Stimulated activated CD4-positive, alpha-beta T cell treated with anti-CD3 and anti-CD28 coated beads, TNF-alpha, amount 100 ng/mL, for 24 hours (primary cell): ENCODE data around the gene CPEB2.

Experiments used
- DNase-seq, 3 experiments: peaks; one replicate each; pipeline ENCODE4 v3.0.0-alpha.2; 2020; ENCODE audit warnings: low read depth in 3 of 3

The CPEB2 gene

DNA sequence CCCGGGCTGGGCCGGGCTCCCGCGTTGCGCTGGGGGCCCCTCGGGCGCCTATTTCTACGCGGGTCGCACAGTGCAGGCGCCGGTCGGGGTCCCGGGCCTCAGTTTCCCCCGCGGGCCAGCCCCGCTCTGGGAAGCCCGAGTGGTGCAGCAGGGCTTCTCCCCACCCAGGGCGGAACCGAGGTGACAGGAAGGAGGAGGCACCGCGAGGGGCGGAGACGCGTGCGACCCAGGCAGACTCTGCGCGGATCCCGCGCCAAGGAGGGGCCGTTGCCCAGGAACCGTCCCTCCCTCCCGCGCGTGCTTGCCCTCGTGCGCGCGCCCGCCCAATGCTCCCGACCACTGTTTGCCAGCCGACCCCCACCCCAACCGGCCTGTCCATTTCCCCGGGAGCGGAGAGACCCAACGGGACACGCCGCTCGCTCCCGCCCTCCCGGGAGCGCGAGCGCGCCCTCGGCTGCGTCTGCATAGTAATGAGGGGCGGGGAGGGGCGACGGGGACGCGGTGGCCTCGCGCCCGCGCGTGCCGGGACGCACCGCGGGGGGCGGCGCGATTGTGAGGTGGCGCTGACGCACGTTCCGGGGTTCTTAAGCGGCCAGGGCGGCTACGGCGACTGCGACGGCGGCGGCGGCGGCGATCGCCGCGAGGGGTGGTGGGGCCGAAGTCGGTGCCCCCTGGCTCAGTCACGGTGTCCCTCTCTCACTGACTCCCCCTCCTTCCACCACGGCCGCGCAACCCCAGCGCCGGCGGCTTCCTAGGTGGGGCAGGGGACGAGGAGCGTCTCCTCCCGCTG lies at the start of gene CPEB2:
Gene CPEB2 (plus strand): TSS at position 613 of the 790 bp plus-strand sequence. CDS start 193 bp downstream, outside the sequence.
- peak; percentile 82 to 90 (median 83) for DNase-seq

DNA sequence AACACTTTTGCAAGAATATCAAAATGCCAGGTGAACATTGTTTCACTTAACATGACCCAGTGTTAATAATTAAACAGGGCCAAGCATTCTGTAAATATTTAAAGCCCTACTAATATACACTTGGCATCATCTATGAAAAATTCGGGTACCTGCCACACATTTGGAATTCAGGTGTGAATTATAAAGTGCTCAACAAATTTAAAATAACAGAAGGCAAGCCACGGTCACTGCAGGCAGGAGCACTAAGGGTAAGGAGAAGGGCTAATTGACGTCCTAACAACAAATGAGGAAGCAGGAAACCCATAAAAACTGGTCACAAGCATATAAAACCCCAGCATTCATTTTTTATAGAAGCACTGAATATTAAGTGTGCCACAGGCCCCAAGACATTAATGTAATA lies 43.8 kb upstream of the CPEB2 start:
- no peak for DNase-seq

DNA sequence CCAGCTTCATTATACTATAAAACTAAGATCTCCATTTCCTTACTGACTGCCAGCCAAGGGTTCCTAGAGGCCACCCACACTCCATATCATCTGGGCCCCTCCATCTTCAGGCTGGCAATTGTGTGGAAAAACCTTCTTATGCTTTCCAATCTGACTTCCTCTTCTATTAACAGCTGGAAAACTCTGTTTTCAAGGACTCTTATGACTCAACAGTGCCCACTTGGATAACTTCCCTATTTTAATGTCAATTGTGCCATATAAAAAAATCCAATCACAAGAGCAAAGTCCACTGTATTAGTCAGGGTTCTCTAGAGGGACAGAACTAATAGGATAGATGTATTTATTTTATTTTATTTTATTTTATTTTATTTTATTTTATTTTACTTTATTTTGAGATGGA lies 41.0 kb upstream of the CPEB2 start:
- no peak for DNase-seq

DNA sequence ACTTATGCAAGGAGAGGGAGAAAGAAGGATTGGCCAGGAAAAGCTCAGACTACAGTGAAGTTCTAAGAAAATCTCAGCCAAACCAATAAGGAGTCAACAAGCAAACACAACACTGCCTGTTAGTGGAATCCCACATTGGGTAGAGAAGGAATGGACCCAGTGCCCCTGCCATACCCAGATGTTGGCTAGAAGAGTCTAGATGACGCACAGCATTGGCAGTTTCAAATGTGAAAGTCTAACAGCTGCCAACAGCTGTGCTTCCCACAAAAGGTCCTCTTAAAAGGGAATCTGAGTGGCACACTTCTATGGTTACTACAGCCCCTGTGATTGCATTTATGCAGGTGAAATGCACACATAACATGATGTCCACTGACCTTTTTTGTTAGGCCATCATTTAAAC lies 37.2 kb upstream of the CPEB2 start:
- DNase-seq: no peak

DNA sequence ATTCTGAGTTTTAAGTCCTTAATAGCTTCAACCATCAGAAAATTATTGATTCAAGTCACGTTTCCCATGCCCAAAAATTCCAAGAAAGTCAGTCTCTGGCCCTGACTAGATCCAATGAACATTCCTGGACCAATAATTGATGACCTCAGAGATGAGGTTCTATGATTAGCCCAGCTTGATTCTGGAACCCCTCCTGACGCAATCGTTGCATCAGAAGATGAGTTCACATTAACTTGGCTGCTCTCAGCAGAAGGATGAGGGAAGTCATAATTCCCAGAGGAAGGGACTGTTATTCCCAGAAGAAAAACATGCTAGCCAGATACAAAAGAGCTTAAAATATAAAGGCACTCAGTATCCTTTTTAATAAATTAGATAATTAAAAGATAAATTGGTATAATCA lies 34.3 kb upstream of the CPEB2 start:
- no peak for DNase-seq

DNA sequence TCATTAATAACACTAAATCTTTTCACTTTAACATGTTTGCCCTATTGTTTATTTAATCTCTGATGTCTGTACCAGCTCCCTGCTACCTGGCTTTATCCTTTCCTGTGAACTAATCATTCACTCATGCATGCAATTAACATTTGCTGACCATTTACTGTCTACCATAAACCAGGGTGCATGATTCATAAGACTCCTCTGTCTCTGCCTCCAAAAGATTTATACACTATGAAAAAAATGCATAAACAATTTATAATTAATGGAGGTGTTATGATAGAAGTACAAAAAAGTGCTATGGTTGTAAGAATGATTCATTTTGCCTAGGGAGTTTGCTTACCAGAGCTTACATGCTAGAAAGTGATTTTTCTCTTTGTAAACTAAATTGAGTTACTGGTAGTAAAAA lies 24.5 kb upstream of the CPEB2 start:
- DNase-seq: no peak

DNA sequence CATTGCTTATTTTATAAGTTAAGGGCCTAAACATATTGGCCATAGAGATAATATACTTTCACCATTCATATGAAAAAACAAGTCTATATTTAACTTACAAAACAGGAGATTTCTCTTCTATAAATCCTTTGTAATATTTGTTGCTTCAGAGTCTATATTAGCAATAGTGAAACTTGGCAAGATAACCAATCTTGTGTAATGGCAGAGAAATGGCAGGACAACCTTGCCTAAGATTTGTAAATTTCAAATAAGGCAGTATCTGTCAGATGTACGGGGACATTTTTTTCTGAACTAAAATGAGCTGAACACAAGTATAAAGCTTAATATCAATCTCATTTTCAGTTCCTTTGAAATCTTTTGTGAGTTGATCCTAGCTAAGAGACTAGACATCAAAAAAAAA lies 17.8 kb upstream of the CPEB2 start:
- no peak for DNase-seq

DNA sequence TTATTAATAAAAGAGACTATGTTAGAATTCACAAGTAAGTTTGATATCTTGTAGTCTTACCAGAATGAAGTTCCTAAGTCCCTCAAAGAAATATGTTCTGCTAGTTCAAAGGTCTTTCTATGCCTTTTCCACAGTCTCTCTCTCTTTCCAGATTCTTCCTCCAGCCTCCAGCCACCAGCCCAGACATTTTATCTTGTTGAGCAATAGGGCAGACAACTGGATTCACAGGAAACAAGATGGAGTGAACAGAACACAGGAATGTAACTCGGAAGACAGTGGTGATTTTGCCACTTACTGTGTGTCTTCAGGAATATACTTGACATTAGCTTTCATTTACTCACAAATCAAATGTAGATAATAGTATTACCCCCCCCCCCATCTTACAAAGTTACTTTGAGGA lies 17.1 kb upstream of the CPEB2 start:
- DNase-seq: no peak

DNA sequence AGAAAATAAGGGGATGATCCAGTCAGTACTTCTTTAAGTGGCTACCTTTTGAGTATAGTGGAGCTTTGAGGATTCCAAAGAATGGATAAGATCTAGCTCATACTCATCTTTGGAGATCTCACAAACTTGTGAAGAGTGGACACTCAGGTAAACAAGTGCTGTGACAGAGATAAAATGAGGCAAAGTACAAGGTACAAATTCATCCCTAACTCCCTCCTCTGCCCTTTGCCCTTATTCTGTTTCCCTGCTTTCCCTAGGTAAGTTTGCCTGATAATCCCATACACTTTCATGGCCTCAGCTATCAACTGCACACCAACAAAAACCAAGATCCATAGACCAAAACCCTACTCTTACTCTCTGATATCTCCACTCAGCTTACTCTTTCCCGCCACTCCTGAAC lies 16.4 kb upstream of the CPEB2 start:
- DNase-seq: no peak

DNA sequence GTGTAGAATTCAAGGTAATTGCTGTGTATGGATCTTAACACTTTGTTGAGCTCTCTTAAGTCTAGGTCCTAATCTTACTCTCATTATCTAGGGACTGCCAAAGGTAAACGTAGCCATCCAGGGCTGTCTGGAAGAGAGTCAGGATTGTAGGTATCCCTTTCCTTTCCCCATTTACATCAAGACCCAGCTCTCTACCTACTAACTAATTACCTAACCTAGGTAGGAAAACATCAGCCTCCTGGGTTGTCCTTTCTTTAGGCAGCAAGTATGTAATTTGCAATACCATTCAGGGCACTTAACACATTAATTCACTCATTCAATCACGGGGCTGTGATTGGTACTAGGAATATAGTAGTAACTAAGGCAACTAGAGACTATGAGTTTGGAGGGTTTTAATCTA lies 15.2 kb upstream of the CPEB2 start:
- DNase-seq: no peak

DNA sequence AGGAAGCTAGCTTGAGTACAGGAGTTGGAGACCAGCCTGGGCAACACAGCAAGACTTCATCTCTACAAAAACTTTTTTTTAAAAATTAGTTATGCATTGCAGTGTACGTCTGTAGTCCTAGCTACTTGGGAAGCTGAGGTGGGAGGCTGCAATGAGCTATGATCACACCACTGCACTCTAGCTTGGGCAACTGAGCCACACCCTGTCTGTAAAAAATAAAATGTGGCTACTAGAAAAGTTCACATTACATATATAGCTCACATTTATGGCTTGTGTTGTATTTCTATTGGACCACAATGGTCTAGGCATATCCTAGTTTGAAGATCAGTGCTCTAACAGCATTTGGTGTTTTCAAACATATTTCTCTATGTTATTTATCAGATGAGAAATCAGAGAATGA lies 11.8 kb upstream of the CPEB2 start:
- DNase-seq: no peak

DNA sequence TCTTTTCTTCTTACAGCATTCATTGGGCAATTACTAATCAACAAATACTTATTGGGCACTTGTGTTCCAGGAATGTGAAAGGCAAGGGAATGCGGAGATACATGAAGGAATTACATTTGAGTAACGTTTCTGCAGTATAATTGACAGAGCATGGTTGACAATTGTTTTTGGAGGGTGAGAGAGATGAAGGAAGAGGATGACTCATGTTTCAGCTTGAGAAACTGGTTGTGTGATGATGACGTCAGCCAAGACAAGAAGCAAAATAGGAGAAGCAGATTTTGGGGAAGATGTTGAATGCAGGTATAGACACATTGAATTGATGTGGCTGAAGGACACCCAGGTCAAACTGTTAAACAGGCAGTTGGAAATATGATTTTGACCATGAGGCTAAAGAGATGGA lies 8.0 kb upstream of the CPEB2 start:
- DNase-seq: no peak

DNA sequence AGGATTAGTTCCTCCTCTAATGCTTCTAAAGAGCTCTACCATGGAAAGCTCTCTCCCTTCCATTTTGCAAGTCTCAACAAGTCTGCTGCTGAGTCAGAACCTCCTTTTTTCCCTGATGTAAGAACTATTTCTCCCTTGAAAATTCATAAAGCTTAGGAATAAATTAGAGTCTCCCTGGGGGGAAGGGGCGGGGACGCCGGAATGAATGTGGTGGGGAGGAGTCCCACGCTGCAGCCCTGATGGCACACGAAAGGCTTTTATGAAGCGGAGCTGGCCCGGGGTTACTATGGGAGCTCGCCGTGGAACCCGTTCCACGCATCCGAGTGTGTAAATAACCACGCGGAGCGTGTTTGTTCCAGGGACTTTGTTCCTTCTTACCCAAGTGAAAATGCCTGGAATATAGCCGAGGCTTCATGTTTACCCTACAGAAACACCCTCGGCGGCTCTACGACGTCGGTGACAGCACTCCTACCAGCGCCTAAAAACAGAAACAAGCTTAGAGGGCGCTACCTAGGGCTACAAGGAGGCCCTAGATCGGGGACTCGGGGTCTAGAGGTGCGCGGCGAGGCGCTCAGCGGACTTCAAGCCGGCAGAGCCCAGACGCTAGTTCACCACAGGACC lies 923 bp upstream of the CPEB2 start:
- DNase-seq: peak; percentile 14 to 38 (median 27)

DNA sequence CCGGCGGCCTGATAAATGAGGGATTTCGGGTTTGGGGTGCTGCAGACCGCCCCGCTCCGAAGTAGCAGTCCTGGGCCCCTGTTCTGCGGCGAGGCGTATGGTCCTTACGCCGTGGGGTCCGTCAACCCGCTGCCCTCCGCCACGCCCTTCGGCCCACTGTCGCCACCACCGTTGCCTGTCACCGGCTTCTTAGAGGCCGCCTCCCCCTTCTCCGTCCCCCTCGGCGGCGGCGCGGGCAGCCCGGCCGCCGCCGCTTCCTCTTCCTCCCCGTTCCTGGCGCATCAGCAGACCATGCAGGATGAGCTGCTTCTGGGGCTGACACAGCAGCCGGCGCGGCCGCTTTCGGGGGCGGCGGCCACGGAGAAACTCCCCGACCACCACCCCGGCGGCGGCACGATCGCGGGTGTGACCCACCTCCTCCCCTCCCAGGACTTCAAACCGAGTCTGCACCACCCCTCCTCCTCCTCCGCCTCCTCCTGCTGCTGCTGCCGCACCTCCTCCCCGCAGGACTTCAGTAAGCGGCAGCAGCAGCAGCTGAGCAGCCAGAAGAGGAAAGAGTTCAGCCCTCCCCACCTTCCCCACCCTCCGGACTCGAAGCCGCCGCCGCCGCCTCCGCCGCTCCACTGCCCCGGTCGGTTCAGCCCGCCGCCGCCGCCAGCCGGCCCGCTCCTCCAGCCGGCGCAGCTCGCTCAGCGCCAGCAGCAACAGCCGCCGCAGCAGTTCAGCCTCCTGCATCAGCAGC lies 549 bp downstream of the CPEB2 start:
- peak; percentile 42 to 75 (median 46) for DNase-seq

DNA sequence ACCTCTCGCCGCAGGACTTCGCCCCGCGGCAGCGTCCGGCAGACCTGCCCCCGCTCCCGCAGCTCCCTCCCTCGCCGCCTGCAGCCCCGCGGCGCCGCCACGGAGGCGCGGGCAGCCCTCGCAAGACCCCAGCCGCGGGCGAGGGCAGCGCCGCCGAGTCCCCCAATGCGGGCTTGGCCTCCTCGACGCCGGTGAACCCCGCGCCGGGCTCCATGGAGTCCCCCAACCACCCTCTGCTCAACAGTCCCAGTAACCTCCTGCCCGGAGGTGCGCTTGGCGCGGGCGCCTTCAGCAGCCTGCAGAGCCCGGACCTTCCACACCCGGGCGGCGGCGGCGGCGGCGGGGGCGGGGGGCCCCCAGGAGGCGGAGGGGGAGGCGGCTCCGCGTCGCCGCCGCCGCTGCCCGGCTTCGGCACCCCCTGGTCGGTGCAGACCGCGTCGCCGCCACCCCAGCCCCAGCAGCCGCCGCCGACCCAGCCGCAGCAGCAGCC lies 1.2 kb downstream of the CPEB2 start:
- peak; percentile 10 to 54 (median 33) for DNase-seq

DNA sequence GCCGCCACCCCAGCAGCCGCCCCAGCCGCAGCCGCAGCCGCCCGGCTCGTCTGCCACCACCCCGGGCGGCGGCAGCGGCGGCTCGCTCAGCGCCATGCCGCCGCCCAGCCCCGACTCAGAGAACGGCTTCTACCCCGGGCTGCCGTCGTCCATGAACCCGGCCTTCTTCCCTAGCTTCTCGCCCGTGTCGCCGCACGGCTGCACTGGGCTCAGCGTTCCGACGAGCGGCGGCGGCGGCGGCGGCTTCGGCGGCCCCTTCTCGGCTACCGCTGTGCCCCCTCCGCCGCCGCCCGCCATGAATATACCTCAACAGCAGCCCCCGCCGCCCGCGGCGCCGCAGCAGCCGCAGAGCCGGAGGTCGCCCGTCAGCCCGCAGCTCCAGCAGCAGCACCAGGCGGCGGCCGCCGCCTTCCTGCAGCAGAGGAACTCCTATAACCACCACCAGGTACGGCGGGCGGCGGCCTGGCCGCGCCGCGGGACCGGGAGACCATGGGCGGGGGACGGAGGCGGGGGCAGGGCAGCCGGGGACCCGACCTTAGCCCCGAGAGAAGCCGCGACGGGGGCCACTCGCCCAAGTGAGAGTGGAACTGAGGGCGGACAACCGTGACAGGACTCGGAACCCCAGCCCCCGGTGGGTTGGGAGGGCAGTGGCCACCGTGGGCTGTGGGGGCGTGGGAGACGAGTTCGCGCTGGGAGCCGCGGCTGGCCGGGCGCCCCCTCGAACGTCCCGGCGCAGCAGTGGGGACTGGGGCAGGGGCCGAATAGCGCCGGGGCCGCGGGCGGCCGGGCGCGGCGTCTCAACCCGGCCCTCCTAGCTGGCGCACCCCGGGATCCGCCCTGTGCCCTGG lies 1.8 kb downstream of the CPEB2 start:
- peak; percentile 6 to 36 (median 8) for DNase-seq

DNA sequence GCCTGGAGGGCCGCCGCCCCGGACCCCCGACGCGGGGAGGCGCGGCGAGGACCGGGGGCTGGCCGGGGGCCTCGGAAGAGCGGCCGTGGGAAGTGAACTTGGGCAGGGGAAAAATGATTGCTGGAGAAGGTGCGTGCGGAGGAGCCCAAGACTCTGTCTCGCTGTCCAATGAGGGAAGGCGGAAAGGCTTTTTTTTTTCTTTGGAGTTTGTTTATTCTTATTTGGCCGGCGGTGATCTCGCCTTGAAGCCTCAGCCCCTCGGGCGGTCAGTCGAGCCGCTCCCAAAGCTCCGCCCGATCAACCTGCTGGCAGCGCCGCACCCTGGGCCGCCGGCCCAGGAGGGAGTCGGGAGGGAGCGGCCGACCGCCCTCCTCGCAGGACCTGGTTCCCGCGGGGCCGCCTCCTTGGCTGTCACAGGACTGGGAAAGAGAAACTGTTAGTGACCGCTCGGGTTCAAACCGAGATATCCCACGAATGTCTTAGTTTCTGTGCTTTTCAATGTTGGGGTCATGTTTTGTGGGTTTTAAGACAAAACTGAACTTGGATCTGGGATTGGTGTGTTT lies 2.5 kb downstream of the CPEB2 start:
- peak; percentile 0 to 37 (median 10) for DNase-seq

DNA sequence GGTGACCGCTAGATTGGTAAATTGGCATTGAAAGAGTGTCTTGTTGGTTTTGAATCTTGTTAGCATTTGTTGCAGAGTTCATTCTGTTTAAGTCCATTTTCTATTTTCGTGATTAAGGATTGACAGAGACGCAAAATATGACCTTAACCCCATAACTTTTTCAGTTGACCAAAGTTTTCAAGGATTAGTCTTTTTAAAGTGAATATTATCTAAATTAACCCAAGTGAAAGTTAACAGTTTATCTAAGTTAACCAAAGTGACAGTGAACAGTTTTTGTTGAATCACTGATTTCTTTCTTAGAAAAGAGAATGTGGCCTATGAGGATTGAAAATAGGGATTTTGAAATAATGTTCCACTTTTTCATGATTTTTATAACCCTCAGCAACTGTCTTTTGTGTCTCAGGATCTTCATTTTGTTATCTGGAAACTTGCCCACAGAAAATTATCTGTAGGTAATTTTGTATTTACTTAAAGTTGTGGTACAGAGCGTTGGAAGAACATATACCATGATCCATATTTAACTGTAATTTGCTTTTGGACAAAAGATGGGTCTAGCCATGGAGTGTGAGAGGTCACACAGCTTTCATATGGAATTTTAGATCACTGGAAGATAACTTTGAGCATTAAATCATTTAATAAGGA lies 3.3 kb downstream of the CPEB2 start:
- no peak for DNase-seq

DNA sequence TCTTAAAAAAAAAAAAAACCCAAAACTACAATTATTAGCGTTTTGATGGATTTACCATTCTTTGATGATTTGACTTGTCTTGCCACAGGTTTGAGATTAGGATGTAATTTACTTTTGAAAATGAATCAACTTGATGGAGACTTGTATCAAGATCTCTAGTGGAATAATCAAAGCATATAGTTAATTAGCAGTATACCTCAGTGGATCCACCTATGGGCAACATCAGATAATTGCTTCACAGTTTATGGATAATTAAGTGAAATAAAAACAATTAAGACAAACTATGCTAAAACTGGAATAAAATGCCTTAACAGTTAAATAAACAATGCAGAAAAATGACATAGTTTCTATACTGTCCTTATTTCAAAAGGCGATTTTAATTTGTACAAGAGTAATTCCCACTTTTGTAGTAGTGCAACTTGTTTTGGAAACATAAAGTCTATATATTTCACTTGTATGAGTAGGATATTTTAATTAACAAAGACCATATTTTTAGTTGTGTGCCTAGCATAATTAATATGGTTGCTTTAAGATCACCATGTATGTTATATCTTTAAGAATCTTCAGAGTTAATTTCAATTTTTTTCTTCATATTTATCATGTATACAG lies 4.2 kb downstream of the CPEB2 start:
- no peak for DNase-seq

DNA sequence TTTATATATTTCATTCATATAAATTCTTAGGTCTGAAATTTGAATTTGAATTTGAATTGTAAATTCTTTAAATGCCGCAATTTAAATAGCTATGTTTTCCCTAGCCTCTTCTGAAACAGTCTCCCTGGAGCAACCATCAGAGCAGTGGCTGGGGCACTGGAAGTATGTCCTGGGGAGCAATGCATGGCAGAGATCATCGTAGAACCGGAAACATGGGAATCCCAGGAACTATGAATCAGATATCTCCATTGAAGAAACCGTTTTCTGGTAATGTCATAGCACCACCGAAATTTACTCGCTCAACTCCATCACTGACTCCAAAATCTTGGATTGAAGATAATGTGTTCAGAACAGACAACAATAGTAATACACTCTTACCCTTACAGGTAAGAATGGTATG lies 4.9 kb downstream of the CPEB2 start:
- no peak for DNase-seq
